Hematopoietic multipotent progenitor cell treated with erythropoietin and hydrocortisone succinate and interleukin-3 and kit ligand, for 4 days (in vitro differentiated cells): ENCODE measurements around the gene CARD18.
"Not testable (repeated sequence)": the region's sequence is repeated elsewhere in the genome, so short reads cannot be mapped to it uniquely, and the experiment has no call there.

Experiments
- DNase-seq: peaks from one replicate; pipeline ENCODE4 v3.0.0-alpha.2; 2015

CARD18 gene

GRCh38 chr11:105132716-105133511, 6.7 kb downstream of the CARD18 start:
- no peak for DNase-seq

DNA sequence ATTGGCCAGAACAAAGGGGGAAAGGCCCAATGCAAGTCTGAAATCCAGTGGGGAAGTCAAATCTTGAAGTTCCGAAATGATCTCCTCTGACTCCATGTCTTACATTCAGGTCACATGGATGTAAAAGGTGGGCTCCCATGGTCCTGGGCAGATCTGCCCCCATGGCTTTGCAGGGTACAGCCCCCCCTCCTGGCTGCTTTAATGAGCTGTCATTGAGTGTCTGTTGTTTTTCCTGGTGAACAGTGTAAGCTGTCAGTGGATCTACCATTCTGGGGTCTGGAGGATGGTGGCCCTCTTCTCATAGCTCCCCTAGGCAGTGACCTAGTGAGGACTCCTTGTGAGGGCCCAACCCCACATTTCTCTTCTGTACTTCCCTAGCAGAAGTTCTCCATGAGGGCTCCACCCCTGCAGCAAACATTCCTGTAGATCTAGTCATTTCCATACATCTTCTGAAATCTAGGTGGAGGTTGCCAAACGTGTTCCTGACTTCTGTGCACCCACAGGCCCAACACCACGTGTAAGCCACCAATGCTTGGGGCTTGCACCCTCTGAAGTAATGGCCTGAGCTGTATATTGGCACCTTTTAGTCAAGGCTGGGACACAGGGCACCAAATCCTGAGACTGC, 9.3 kb downstream of the CARD18 start:
- DNase-seq: no peak

DNA sequence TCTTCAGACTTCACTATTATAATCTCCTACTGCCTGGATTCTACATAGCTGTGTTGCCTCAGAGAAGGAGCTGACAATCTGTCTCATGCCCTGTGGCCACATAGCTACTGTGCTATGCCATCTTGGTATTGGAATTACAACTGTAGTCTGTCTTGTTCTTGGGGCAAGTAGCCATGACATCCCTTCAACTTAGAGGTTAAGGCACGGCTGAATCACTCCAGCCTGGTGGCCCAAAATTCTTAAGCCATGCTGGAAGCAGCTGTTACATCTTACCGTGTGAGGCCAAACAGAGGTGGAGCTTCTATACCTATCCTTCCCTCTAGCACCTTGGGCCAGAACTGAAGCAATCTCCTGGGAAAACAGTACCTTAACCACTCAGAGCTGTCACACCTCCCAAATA, 14.8 kb downstream of the CARD18 start:
- DNase-seq: no peak

GRCh38 chr11:105111145-105111944, 28.2 kb downstream of the CARD18 start:
- DNase-seq: no peak

- no peak for DNase-seq
Observed at GRCh38 chr11:105110688-105111030, 28.9 kb downstream of the CARD18 start.

GRCh38 chr11:105109855-105110687, 29.5 kb downstream of the CARD18 start:
- no peak for DNase-seq

GRCh38 chr11:105109321-105109720, 30.2 kb downstream of the CARD18 start:
- no peak for DNase-seq

GRCh38 chr11:105108247-105108646, 31.3 kb downstream of the CARD18 start:
- no peak for DNase-seq

DNA sequence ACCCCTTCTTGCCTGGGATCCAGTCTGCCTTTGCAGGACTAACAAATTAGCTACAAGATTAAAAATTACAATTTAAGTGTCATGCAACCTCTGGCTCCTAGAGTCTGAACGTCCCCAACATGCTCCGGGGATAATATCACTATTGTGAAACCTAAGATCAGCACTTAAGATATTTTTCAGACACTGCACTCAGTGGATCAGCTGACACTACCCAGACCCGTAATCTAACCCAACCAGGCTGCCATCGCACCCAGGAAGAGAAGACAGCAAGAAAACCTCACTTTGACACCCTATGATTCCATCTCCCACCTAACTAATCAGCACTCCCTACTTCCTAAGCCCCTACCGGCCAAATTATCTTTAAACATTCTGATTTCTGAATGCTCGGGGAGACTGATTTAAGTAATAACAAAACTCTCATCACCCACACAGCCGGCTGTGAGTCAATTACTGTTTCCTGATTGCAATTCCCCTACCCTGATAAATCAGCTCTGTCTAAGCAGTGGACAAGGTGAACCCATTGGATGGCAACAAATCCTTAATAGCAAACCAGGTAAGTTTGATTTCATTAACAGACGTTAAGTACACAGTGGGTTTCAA, 32.2 kb downstream of the CARD18 start:
- peak; percentile 34 for DNase-seq

DNA sequence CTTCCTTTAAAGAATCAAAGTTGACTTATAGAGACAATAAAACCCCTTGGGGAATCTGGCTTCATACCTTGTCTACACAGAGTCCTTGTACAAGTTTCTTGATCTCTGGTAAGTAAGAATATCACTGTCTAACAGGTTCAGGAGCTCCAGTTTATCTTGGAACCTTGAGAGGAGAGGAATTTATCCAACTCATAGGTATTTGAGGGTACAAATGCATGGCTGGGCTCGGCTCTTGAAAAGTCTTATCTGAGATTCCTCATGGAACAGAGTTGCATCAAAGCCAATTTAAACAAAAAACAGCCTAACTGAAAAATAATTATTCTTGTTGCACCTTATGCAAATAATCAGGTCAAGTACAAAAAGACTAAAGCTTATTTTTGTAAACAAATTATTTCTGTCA, 33.4 kb downstream of the CARD18 start:
- DNase-seq: no peak

- DNase-seq: no peak
Observed at GRCh38 chr11:105104292-105104691, 35.3 kb downstream of the CARD18 start.

DNA sequence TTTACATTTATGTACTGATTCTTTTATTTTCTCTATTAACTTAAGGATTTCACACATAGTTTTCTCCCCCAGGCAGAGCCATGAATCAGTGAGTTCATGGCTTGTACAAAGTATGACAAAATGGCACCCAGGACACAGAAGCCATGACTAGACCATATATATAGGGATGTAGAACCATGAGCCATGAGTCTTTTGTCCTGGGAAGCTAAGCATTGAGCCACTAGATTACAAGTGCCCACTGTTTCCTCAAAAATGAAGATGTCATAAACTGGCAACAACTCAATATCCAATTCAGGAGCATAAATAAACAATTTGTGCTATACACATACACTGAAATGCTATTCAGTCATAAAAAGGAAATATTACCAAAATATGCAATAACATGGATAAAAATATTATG, 36.2 kb downstream of the CARD18 start:
- no peak for DNase-seq

DNA sequence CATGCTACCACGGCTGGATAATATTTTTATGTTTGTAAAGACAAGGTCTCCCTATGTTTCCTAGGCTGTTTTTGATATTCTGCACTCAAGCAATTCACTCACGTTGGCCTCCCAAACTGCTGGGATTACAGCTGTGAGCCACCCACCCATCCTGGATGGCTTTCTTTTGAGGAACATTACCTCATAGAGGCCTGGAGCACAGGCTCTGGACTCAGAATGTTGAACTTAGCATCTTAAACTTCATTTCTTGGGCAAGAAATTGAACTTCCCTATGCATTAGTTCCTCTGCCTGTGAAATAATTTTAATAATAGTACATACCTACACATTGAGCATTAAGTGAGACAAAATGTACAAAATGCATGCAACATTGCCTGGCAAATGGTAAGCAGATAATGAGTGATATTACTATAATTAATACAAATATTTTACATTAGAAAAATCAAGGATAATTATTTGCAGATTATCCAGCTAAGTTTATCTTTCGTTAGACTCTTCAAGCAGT, 37.4 kb downstream of the CARD18 start:
- DNase-seq: not testable (repeated sequence)

DNA sequence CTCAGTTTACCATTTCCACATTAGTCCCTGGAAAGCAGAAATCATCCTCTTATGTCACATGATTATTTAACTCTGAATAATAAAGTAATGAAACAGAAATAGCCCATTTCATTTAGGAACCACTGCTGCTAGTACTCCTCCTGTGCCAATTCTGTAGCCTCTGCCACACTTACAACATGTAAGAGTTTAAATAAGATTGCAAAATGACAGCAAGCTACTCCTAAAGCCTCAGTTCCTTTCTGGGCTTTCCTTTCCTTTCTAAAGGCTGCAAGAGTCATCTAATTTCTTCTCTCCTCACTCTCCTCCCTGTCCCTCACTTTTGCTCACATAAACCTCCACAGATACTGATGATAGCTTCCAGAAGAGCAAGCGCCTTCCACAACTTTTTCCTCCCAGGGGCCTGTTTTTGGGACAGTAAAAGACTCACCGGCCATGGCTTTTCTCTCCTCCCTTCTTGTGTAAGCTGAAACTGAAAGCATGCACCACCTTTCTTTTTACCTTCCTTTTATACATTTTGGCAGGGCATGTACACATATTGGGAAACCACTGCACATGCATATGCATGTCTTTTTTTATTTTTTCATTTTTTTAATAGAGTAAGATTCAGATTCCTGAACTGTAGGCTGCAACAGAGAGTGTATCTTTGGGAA, 38.5 kb downstream of the CARD18 start:
- DNase-seq: no peak

DNA sequence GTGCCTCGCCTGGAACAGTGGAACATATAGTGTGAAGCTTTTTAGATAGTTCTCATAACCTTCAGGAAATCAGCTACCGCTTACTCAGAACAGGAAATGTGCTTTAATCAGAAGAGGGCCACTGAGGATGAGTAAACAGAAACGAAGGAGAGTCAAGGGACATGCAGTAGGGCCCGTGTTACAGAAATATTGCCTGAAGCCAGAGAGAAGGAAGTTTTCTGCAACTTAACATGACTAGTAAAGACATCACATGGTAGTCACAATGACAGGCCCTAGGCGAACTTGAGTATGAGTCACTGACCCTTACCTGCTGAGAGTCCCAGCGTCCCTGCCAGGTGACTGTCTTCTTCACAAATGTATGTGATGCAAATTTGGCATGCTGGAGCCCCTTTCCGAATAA, 39.4 kb downstream of the CARD18 start:
- DNase-seq: peak; percentile 60

DNA sequence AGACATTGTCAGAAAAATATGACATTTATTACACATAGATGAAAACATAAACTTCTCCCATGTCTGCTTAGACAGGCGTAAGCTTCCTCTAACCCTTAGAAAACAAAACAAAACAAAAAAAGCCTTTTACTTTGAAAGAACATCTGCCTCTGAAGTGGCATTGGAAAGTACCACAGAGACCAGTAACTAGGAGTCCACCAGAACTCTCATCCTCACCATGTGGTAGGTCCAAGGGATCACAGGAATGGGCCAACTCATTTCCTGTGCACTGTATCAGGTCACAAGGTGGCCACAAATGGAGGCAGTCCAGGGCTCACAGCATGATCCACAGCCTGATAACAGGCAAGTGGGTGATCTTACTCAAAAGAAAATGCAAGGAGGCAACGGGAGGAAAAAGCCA, 40.0 kb downstream of the CARD18 start:
- DNase-seq: not testable (repeated sequence)

- peak; percentile 24 for DNase-seq
Observed at GRCh38 chr11:105092256-105093239, 47.0 kb downstream of the CARD18 start.
